NT2/D1 (cell line): Measurements from ENCODE around the gene STRAP.
"Not testable (repeated sequence)": the region's sequence is repeated elsewhere in the genome, so short reads cannot be mapped to it uniquely, and the experiment has no call there.

Source experiments
- DNase-seq: peaks from one replicate; pipeline ENCODE4 v3.0.0-alpha.2; 2011; ENCODE audit warnings: low read depth, low spot score
- H3K27me3 ChIP-seq: 2 replicates; pipeline ENCODE4 v1.6.0; 2011; ENCODE audit warnings: mild to moderate bottlenecking; ENCODE audit not compliant: insufficient read length, insufficient read depth
- H3K36me3 ChIP-seq: 2 replicates; pipeline ENCODE4 v1.6.1; 2011; ENCODE audit warnings: mild to moderate bottlenecking, low read length, mixed read lengths; ENCODE audit not compliant: insufficient read depth, insufficient read length
- H3K4me1 ChIP-seq: 2 replicates; pipeline ENCODE4 v1.5.1; 2011; ENCODE audit not compliant: insufficient read depth, insufficient read length
- H3K4me3 ChIP-seq: 2 replicates; pipeline ENCODE4 v1.5.1; 2011; ENCODE audit warnings: low read depth; ENCODE audit not compliant: insufficient read length
- H3K9ac ChIP-seq: 2 replicates; pipeline ENCODE4 v1.6.0; 2011; ENCODE audit warnings: low read depth; ENCODE audit not compliant: insufficient read length
- H3K9me3 ChIP-seq: 2 replicates; pipeline ENCODE4 v1.5.1; 2011; ENCODE audit warnings: mild to moderate bottlenecking, low read length; ENCODE audit not compliant: insufficient read depth
- SUZ12 ChIP-seq: IDR thresholded peaks from 2 replicates; pipeline ENCODE4 v1.6.1; 2011; ENCODE audit not compliant: insufficient read length, insufficient read depth; ENCODE audit errors: extremely low read depth
- YY1 ChIP-seq: IDR thresholded peaks from 2 replicates; pipeline ENCODE4 v1.6.1; 2011; ENCODE audit not compliant: insufficient read length, insufficient read depth
- ZNF274 ChIP-seq: IDR thresholded peaks from 2 replicates; pipeline ENCODE4 v1.6.1; 2011; ENCODE audit warnings: mild to moderate bottlenecking, low read depth, low read length

The STRAP gene

DNA sequence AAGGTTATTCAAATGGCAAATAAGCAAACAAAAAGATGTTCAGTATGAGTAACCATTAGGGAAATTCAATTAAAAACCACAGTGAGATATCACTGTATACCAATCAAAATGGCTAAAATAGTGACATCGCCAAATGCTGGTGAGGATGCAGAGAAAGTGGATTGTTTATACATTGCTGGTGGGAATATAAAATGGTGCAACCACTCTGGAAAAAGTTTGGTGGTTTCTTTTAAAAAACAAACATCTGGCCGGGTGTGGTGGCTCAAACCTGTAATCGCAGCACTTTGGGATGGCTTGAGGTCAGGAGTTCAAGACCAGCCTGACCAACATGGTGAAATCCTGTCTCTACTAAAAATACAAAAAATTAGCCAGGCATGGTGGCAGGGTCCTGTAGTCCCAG lies 14.0 kb upstream of the STRAP start:
- Histone ChIP-seq H3K4me3 (no peak overlapping the region), H3K4me1 (no peaks in the 10 kb centered on the region), H3K9me3 (peaks cover 9% of the 10 kb centered on the region; the same call in 1 of the 2 replicates), H3K27me3 (no peaks in the 10 kb centered on the region), H3K9ac (no peak overlapping the region), H3K36me3 (no peaks in the 10 kb centered on the region)
- no peak for DNase-seq
- TF ChIP-seq ZNF274, result no peak
- no peak for TF ChIP-seq SUZ12

DNA sequence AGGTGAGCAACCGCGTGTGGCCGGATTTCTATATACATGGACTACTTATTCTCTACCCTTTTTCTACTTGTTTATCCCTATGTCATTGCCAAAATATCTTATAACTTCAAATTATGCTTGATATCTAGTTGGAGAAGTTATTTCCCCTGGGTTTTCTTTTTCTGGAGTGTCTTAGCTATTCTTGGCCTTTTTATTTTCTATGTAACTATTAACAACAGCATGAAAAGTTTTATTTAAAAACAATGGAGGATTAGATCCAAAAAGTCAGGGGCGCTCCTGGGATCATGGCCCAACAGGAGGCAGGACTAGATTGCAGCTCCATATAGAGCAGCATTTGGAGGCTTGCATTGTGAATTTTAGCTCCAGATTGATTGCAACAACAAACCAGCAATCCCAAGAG lies 8.6 kb upstream of the STRAP start:
- Histone ChIP-seq H3K9me3 (peaks cover 18% of the 10 kb centered on the region; the same call in 1 of the 2 replicates), H3K27me3 (no peaks in the 10 kb centered on the region), H3K4me3 (no peak overlapping the region), H3K4me1 (no peaks in the 10 kb centered on the region), H3K36me3 (no peaks in the 10 kb centered on the region), H3K9ac (no peak overlapping the region)
- no peak for TF ChIP-seq SUZ12
- TF ChIP-seq ZNF274, result no peak
- no peak for TF ChIP-seq YY1
- no peak for DNase-seq

DNA sequence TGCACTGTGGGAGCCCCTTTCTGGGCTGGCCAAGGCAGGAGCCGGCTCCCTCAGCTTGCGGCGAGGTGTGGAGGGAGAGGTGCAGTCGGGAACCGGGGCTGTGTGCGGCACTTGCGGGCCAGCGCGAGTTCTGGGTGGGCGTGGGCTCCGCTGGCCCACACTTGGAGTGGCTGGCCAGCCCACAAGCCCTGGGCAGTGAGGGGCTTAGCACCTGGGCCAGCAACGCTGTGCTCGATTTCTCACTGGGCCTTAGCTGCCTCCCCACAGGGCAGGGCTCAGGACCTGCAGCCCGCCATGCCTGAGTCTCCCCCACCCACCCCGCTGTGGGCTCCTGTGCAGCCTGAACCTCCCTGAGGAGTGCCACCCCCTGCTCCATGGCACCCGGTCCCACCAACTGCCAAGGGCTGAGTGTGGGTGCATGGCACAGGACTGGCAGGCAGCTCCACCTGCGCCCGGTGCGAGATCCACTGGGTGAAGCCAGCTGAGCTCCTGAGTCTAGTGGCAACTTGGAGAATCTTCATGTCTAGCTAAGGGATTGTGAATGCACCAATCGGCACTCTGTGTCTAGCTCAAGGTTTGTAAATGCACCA lies 7.5 kb upstream of the STRAP start:
- not testable (repeated sequence) for H3K36me3 ChIP-seq, H3K27me3 ChIP-seq, H3K9ac ChIP-seq, DNase-seq, H3K4me1 ChIP-seq, H3K4me3 ChIP-seq
- peaks cover 18% of the 10 kb centered on the region; the same call in 1 of the 2 replicates for H3K9me3 ChIP-seq

DNA sequence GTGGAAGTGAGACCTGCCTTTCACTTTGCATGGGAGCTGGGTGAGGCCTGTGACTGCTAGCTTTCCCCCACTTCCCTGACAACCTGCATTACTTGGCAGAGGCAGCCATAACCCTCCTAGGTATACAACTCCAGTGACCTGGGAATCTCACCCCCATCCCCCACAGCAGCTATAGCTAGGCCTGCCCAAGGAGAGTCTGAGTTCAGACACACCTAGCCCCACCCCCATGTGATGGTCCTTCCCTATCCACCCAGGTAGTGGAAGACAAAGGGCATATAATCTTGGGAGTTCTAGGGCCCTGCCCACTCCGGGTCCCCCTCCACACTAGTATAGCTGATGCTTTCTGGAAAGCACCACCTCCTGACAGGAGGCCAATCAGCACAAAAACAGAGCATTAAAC lies 6.3 kb upstream of the STRAP start:
- H3K27me3 ChIP-seq, result no peaks in the 10 kb centered on the region
- no peaks in the 10 kb centered on the region for H3K36me3 ChIP-seq
- H3K4me3 ChIP-seq, result no peak overlapping the region
- H3K9me3 ChIP-seq, result peaks cover 18% of the 10 kb centered on the region; the same call in 1 of the 2 replicates
- no peak overlapping the region for H3K9ac ChIP-seq
- no peaks in the 10 kb centered on the region for H3K4me1 ChIP-seq
- no peak for DNase-seq
- TF ChIP-seq YY1 (no peak), SUZ12 (no peak), ZNF274 (no peak)

DNA sequence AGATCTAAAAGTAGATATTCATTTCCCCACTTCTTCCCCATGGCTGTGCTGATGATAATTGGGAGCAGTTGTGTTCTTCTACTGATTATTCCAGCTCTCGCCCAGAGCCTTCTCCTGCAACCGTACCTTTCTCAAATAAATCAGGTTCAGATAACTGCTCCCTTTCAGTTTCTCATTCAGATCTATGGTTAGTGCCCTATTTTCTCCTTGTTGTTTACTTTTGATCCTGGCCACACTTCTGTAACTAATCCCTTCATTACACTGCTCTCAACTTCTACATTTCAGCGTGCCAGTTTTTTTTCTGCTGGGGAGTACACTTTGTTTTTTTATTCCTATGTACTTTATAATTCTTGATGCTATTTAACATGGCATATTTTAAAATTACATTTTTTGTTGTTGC lies 2.8 kb upstream of the STRAP start:
- Histone ChIP-seq H3K9ac (no peak overlapping the region), H3K27me3 (no peaks in the 10 kb centered on the region), H3K4me1 (no peaks in the 10 kb centered on the region), H3K9me3 (peaks cover 8% of the 10 kb centered on the region; the same call in 1 of the 2 replicates), H3K4me3 (no peak overlapping the region), H3K36me3 (peaks cover 11% of the 10 kb centered on the region)
- DNase-seq, result no peak
- no peak for TF ChIP-seq SUZ12
- no peak for TF ChIP-seq ZNF274
- TF ChIP-seq YY1, result no peak

DNA sequence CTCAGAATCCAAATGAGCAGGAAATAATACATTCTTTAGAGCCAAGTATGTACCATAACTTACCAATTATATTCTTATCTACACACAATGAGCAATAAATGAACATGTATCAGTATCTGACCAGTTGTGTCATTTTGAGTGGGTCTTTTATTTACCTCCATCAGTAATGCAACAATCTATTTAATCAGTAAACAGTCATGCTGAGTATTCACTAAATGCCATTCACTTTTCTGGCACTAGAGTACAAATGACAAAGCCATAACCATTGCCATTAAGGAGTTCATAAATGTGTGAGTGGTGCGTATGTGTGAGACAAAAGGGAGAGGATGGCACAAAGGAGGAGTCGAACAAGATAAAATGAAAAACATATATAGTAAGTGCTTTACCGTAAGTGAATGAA lies 1.5 kb upstream of the STRAP start:
- no peaks in the 10 kb centered on the region for H3K27me3 ChIP-seq
- H3K9me3 ChIP-seq, result no peaks in the 10 kb centered on the region
- H3K9ac ChIP-seq, result no peak overlapping the region
- no peak for TF ChIP-seq YY1
- peaks cover 23% of the 10 kb centered on the region for H3K36me3 ChIP-seq
- no peak overlapping the region for H3K4me3 ChIP-seq
- H3K4me1 ChIP-seq, result no peaks in the 10 kb centered on the region
- no peak for DNase-seq

DNA sequence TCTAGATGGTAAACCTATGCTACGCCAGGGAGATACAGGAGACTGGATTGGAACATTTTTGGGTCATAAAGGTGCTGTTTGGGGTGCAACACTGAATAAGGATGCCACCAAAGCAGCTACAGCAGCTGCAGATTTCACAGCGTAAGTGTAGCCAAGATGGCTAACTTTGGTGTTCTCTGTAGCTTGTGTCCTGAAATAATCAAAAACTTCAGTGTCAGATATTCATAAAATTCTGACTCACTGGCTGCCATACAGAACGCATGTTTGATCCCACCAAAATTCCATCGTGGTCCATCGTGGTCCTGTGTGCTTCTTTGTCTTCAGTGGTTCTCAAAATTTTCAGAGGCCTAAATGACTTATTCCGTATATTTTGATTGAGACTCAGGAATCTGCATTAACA lies 1.3 kb downstream of the STRAP start:
- Histone ChIP-seq H3K4me1 (no peaks in the 10 kb centered on the region), H3K4me3 (peak overlapping the region; percentile 99), H3K9ac (peak overlapping the region; percentile 99), H3K9me3 (no peaks in the 10 kb centered on the region), H3K27me3 (no peaks in the 10 kb centered on the region), H3K36me3 (peaks cover 50% of the 10 kb centered on the region)
- TF ChIP-seq SUZ12 (no peak), ZNF274 (no peak)
- no peak for DNase-seq
